Right atrium auricular region (tissue), 2 donors: ENCODE results near the gene LDHB. TPM values are rescaled to one million over a fixed set of nuclear protein-coding genes. Genes with fewer than 3 reads are reported as not detected.

Source experiments
- DNase-seq: peaks from one replicate; pipeline ENCODE4 v3.0.0-alpha.2; 2019; ENCODE audit warnings: low spot score
- H3K27ac ChIP-seq, 2 donors: fragments of 200-600 bp; sonication (generic); 1 replicate in 1 of 2; 2 replicates in 1 of 2; pipeline ENCODE4 v1.5.1; 2016 to 2019
- H3K27me3 ChIP-seq, 2 donors: fragments of 200-600 bp; sonication (generic); one replicate each; pipeline versions ENCODE4 v1.5.1 to v1.6.0; 2017 to 2019
- H3K36me3 ChIP-seq: fragments of 200-600 bp; sonication (generic); one replicate; pipeline ENCODE4 v1.5.1; 2016
- H3K4me1 ChIP-seq, 2 donors: fragments of 200-600 bp; sonication (generic); one replicate each; pipeline versions ENCODE4 v1.5.1 to v1.6.0; 2017 to 2019
- H3K4me3 ChIP-seq, 2 donors: fragments of 200-600 bp; sonication (generic); 1 replicate in 1 of 2; 2 replicates in 1 of 2; pipeline ENCODE4 v1.5.1; 2017 to 2019; ENCODE audit warnings: mild to moderate bottlenecking in 1 of 2, moderate library complexity in 1 of 2
- H3K9me3 ChIP-seq, 2 donors: fragments of 200-600 bp; sonication (generic); one replicate each; pipeline ENCODE4 v1.5.1; 2019
- CTCF ChIP-seq, 2 donors: fragments of 200-600 bp; sonication (generic); IDR thresholded peaks; one replicate each; pipeline ENCODE4 v1.5.1; 2019; ENCODE audit warnings: antibody characterized with exemption in 2 of 2
- total RNA-seq, 2 donors: library from RNA; depleted of rRNA; stranded (reverse); fragments of >200 nt; gene quantifications; one replicate each; pipeline ENCODE4 v1.1.0, GENCODE V29; 2016

Gene LDHB
- total RNA-seq, 2 donors from 2014 or later, result 727 to 1,254 TPM

DNA sequence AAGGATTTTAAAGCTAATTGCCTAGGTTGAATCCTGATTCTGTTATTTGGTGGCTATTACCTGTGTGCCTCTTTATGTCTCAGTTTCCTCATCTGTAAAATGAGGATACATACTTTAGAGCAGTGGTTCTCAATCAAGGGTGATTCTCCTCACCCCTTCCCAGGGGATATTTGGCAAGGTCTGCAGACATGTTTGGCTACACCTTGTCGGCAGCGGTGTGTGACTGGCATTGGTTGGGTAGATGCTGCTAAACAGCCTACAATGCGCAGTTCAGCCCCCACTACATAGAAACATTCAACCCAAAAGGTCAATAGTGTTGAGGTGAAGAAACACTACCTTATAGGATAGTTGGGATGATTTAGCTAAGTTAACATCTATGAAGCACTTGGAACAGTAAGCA is 23.4 kb downstream of the LDHB start:
- Histone ChIP-seq H3K9me3 (no peaks in the 10 kb centered on the region), H3K27me3 (no peaks in the 10 kb centered on the region), H3K4me1 (peaks cover 0 to 11% of the 10 kb centered on the region in 2 donors), H3K4me3 (no peak overlapping the region), H3K36me3 (peaks cover 42% of the 10 kb centered on the region), H3K27ac (no peak overlapping the region)
- no peak for DNase-seq
- no peak for TF ChIP-seq CTCF (IDR thresholded peaks at IDR 0.05)

GRCh38 chr12:21631367-21631766 is 26.3 kb downstream of the LDHB start:
- no peaks in the 10 kb centered on the region for H3K27me3 ChIP-seq
- H3K36me3 ChIP-seq, result peaks cover 24% of the 10 kb centered on the region
- no peaks in the 10 kb centered on the region for H3K4me1 ChIP-seq
- no peak for TF ChIP-seq CTCF (IDR thresholded peaks at IDR 0.05)
- no peak for DNase-seq
- no peaks in the 10 kb centered on the region for H3K9me3 ChIP-seq
- no peak overlapping the region for H3K27ac ChIP-seq
- no peak overlapping the region for H3K4me3 ChIP-seq

- Histone ChIP-seq H3K27me3 (no peaks in the 10 kb centered on the region), H3K4me1 (no peaks in the 10 kb centered on the region), H3K4me3 (no peak overlapping the region), H3K36me3 (no peaks in the 10 kb centered on the region), H3K27ac (peak overlapping the region in 1 of 2 donors; percentile 13), H3K9me3 (no peaks in the 10 kb centered on the region)
- no peak for TF ChIP-seq CTCF (IDR thresholded peaks at IDR 0.05)
- DNase-seq, result no peak
These were observed 29.7 kb downstream of the LDHB start for GRCh38 chr12:21627924-21628323.

GRCh38 chr12:21618566-21618965 is 39.1 kb downstream of the LDHB start:
- TF ChIP-seq CTCF (IDR thresholded peaks at IDR 0.05), result no peak
- Histone ChIP-seq H3K4me3 (no peak overlapping the region), H3K9me3 (no peaks in the 10 kb centered on the region), H3K27me3 (no peaks in the 10 kb centered on the region), H3K36me3 (no peaks in the 10 kb centered on the region), H3K4me1 (no peaks in the 10 kb centered on the region), H3K27ac (no peak overlapping the region)
- no peak for DNase-seq

DNA sequence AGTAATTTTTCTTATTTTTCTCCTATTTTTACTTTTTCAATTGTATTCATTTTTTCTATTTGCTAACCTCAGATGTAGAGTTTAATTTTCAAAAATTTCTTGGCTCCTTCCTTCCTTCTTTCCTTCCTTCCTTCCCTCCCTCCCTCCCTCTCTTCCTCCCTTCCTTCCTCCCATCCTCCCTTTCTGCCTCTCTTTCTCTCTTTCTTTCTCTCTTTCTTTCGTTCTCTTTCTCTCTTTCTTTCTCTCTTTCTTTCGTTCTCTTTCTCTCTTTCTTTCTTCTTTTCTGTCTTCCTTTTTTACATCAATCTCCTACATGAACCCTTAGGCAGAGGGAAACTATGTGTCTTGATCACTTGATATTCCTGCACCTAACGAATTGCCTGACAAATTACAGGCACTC is 40.6 kb downstream of the LDHB start:
- Histone ChIP-seq H3K27ac (no peak overlapping the region), H3K4me1 (no peaks in the 10 kb centered on the region), H3K4me3 (no peak overlapping the region), H3K9me3 (no peaks in the 10 kb centered on the region), H3K27me3 (no peaks in the 10 kb centered on the region), H3K36me3 (no peaks in the 10 kb centered on the region)
- no peak for DNase-seq
- no peak for TF ChIP-seq CTCF (IDR thresholded peaks at IDR 0.05)

GRCh38 chr12:21615431-21615830 is 42.2 kb downstream of the LDHB start:
- Histone ChIP-seq H3K27me3 (no peaks in the 10 kb centered on the region), H3K4me1 (no peaks in the 10 kb centered on the region), H3K4me3 (no peak overlapping the region), H3K27ac (no peak overlapping the region), H3K36me3 (no peaks in the 10 kb centered on the region), H3K9me3 (no peaks in the 10 kb centered on the region)
- DNase-seq, result no peak
- TF ChIP-seq CTCF (IDR thresholded peaks at IDR 0.05), result no peak
